NCI-H526 (cell line): ENCODE measurements around the gene PGM5.

Experiments used
- DNase-seq, 2 experiments: peaks; one replicate each; lab custom pipeline; 2025; lab: John Stamatoyannopoulos, UW

The PGM5 gene

DNA sequence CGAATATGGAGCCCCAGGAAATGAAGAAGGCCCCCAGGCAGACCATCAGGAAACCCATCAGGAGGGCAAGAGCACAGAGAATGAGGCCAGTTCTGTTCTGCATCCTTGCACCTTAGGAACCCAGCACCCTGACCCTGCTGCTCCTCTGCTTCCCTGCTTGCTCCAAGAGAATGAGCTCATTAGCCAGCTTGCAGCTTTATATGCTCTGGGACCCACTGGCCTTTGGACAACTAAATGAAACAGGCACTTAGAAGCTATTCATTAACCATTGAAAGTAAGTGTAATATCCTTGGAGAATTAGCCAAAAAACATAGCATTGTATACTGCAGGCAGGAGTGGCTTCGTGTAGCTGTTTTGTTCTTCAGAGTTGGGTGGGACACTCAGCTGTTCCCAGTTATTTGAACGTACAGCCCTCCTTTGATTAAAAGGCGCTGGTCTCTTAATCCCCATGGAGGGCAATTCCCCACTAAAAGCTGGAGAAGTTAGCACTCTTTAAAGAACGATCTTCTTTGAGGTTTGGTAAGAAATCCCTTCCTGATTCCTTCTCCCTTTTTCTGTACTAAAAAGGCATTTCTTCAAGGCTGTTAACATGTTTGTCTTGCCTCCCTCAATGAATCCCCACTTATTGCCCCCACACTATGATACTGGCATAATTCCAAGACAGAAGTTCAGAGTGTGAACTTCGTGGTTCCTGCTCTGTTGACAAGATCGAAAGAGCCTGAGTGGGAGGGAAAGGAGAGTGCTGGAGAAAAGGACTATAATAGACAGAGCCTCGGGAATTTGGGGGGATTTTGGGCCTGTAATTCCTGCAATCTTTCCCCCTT, 184.5 kb downstream of the PGM5 start, which contains the start of gene TMEM252:
Gene TMEM252, minus strand, starts transcription at position 172 of the 824 bp plus-strand sequence. Its CDS starts 69 bp downstream, at position 103.
- DNase-seq: no peak

DNA sequence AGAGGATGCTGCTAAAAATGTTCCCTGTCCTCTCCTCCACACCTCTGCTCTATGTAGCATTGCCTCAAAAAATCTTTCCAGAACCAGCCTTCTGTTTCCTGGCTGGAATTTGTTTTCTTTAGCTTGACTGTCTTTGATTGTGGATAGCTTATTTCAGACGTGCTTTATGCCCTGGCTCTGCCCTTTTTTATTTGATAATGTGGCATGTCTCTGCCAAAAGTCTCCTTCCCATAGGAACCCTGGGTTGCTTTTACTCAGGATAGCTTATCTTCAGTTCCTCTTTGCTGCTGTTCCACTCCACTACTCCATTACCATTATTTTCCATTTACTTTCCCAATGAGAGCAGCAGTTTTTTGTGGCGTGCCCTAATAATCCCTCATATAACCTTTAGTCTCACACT, 185.2 kb downstream of the PGM5 start:
- DNase-seq: no peak

DNA sequence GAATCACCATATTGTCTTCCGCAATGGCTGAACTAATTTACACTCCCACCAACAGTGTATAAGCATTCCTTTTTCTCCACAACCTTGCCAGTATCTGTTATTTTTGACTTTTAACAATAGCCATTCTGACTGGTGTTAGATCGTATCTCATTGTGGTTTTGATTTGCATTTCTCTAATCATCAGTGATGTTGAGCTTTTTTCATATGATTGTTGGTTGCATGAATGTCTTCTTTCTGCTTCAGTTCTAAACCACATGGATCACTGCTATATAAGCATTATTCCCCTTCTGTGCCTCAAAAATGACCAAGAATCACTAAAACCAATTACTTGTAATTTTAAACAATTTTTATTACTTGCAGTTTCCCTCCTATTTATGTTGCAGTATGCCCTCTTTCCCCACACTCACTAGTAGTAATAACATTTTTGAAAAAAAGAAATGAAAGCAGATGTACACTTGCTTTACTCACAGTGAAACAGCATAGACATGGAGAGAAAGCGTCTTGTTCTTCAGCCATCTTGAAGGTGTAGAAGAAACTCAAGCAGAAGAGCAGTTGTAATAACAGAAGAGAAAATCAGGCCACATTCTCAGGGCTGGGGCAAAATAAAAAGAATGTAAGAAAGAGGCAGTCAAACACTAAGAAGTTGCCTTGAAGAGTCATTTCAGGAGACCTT, 188.8 kb downstream of the PGM5 start:
- peak; percentile 47 to 68 for DNase-seq

DNA sequence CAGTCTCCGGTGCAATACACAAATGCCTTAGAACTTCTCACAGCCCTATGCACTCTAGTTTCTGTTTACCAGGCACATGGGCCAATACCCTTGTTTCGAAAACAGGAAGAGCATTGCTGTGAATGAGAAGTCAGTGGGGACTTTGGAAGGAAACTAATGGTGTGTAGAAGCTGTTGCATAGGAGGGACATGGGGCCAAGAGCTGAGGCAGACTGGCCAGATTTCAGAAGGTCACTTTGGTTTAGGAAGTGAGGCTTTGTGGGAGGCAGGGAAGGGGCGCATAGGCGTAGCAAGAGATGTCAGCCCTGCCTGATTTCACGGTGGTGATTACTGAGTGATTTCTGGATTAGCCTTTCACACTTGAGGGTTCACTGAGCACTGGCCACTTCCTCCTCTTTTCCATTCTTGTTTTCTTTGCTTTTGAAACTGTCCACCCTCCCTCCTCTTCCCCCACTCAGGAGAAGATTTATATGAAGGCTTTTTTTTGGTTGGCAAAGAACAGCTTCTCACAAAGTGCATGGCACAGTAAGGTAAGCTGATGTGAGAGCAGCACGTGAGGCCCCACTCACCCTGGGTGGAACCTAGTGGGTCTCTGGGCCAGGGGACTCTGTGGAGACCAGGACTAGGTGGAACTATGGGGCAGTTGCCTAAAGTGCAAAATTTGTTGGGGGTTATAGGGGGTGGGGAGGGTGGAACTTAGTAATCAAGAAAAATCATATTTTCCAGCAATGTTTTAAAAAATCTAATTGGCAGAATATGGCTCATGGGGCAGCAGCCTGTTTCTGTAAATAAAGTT, 190.4 kb downstream of the PGM5 start:
- no peak for DNase-seq

DNA sequence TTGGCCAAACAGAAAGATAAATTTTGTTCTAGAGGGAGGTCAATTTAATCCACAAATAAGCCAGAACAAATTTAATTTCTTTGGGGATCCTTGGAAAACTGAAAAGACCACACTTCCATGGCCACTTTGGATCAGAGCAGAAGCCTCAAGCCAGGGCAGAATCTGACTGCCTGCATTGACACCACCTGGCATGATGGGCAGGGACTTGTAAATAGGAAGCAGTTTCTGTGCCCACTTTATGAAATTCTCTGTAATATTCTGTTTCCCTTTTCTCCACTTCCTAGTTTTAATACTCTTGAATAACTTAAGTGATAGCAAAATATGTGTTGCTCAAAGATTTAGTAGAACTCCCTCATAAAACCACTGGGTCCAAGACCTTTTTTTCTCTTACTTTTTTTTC, 191.0 kb downstream of the PGM5 start:
- no peak for DNase-seq

DNA sequence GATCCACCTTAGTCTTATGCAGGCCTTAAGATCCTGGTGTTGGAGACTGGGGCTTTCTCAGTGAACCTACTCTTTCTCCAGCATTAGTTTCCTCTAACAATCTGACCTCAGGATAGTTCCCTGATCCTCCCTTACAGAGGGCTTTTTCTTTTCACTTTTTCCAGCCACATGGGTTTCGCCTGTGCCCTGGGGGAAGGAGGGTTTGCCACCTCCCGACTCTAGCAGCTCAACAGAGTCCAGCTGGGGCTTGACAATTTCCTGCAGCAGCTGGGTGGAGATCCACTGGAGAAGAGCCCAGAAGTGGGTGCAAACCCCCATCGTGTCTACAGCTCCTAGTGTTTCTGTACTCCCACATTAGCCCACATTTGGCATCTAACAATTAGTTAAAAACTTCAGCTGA, 191.8 kb downstream of the PGM5 start:
- DNase-seq: no peak

DNA sequence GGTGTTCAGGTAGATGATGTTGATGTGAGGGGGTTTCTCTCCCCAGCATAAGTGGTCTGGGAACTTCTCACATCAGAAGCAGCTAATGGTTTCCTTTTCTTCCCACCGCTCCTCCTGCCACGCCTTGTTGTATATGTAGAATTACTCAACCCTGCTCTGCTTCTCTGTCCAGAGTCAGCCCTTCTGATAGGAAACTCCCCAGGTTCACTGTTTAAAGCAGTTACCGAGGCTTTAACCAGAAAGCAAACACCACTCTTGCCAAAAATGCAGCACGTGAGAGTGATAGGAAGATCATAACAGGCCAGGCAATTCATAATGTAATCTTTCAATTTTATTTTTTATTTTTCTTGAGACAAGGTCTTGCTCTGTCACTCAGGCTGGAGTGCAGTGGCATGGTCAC, 194.8 kb downstream of the PGM5 start:
- DNase-seq: no peak

DNA sequence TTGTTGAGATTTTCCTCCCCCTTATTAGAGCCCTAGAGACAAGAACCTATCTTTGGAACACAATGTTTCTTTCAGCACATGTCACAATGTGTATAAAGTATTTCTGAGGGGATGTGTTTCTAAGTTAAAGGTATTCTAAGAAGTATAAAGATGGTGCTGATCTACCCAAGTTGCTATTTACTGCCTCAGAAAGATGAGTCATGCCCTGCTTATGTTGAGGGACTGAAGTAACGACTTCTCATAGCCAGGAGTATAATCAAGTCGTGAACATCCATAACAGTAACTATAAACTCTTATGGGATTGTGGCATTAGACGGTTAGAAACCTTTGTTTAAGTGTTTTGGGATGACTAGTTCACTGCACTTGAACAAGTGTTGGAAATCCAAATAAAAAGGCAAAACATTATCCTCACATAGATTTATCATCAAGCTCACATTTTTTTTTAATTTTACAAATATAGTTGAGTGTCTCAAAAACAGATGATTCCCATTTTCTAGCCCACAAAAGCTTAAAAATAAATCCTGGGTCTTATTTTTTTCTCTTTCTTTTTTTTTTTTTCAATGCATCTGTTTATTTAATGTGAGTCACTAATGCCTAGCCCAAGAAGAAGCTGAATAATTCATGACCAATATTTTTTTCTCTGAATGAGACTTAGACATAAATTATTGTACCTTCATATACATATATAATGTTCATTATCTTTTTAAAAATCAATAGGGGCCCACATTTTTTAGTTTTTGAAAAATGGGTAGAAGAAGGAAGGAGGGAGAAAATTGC, 196.5 kb downstream of the PGM5 start:
- DNase-seq: no peak

DNA sequence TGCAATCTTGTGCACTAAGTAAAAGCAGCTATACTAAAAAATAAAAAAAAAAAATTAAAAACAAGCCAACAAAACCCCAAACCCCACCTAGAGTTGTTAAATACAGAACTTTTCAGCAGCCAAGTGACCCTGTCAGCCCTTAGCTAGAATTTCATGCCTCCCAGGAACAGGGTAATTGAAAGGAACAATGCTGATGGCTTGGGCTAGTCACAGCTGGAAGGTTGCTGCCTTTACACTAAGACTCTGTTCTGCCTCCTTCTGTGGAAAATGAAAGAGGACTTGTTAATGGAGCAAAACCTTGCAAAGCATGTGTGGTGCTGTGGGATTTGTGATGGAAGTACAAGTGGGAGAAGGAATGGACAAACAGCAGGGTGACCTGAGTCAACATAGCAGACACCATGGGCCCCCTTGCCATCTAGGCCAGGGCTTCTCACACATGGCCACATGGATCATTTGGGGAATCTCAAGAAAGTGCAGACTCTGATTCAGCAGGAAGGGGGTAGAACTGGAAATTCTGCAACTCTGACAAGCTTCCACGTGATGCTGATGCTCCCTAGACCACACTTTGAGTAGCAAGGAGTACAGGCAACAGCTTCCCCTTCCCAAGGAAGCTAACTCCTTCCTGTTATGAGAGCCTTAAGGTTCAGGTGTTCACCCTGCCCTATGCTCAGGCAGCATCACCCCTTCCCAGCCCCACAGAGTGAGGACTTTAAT, 199.2 kb downstream of the PGM5 start:
- no peak for DNase-seq

DNA sequence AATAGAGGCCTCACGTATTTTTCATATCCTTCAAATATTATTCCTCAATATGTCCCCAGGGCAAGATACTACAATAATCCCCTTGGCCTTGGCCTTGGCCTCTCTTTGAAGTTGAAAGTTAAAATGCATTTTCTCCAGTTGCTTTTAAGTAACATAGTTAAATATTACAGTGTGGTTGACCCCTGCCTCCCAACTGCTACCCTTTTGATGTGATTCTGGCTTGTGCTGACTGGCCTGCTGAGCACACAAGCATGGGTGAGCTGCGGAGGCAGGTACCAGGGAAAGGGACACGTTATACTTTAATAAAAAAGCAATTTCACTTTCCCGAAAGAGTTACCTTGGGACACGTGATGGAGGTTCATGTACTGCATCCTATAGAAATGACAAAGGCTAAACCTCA, 202.1 kb downstream of the PGM5 start:
- no peak for DNase-seq

DNA sequence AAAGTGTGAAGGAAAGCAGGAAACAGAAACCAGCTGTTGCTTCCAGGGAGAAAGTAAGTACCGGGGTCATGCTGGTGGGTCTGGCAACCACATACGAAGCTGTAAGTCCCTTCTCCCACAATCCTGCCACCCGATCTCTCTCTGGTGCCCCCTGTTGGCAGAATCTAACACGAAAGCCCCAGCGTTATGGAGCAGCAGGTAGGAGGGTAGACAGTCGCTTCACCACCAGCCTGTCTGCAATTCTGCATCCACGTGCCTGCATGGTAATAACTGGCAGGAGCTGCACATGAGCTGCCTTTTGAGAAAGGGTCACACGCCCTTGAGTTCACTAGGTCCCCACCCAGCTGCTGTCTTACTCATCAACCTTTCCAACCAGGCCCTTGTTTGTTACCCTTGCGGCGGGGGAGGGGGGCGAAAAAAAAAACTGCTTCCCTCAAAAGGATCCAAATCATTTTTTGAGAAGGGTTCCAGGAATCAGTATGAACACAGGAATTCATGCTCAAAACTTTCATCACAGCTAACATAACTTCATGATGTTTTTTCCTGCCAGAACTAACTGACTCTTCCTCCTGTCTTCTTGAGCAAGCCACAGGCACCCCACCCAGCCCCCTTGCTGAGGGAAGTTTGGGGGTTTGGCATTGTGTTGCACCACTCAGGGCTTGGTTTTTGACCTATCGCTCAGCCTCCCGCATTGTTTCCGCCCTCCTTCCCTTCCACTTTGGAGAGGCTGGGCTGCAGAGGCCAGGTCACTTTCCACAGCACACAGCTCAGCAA, 203.8 kb downstream of the PGM5 start:
- peak in 1 of 2 experiments; percentile 26 for DNase-seq

DNA sequence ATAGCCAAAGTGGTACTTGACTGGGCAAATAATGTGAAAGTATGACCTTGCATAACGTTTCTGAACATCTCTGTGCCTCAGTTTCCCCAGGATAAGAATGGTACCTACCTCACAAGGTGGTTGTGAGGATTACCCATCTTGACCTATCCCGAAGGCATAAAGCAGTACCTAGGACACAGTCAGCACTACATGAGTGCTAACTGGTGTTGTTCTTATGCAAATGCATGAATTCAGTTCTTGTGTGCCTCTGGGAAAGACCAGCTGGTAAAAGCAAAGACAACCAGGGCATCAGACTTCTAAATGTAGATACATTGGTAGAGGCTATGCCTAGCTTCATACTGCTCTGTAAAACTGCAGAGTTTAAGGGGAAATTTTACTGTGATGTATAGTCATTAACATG, 206.1 kb downstream of the PGM5 start:
- DNase-seq: peak; percentile 15 to 51

DNA sequence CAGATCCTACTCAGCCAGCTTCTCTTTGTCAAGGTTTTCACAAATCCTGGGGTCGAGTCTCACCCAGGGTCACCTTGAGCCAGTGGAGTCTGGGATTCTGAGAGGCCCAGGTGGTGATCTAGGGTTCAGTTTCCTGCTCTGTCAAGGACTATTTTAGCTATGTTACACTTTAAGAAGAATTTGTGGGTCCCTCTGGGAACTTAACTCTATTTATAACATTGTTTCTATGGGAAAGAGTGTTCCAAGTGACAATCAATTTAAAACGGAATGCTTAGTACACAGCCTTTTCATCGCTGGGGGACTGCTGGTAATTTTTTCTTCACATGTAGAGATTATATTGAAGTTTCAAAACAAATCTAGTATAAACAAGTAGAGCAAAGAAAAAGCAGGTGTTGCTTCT, 211.2 kb downstream of the PGM5 start:
- no peak for DNase-seq

DNA sequence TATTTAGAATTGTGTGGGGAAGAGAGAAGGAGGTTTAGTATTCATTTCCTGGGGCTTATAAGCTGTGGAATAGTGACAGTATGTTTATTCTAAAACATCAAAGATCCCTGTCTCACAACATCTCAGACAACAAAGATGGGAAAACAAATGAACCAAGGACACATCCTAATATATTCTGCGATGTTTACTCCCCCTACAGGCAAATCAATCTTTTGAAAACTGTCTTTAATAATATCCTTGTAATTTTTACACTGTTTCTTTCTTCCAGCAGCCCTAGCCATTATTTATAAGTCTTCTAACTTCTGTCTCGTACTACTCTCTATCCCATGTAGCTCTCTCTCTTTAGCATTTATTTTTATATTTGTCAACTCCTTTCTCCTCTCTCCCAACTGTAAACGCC, 217.7 kb downstream of the PGM5 start:
- DNase-seq: peak in 1 of 2 experiments; percentile 27

DNA sequence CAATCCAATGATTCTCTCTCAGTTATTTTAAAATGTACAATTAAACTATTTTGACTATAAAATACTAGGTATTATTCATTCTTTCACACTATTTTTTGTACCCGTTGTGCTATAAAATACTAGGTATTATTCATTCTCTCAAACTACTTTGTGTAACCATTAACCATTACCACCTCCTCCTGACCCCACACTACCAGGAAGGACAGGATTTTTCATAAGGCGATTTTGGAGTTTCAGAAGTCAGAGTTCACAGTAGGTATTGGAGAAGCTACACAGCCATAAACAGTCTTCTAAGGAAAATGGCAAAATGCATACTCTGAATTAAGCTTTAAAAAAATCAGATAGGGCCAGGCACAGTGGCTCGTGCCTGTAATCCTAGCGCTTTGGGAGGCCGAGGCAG, 219.4 kb downstream of the PGM5 start:
- no peak for DNase-seq

DNA sequence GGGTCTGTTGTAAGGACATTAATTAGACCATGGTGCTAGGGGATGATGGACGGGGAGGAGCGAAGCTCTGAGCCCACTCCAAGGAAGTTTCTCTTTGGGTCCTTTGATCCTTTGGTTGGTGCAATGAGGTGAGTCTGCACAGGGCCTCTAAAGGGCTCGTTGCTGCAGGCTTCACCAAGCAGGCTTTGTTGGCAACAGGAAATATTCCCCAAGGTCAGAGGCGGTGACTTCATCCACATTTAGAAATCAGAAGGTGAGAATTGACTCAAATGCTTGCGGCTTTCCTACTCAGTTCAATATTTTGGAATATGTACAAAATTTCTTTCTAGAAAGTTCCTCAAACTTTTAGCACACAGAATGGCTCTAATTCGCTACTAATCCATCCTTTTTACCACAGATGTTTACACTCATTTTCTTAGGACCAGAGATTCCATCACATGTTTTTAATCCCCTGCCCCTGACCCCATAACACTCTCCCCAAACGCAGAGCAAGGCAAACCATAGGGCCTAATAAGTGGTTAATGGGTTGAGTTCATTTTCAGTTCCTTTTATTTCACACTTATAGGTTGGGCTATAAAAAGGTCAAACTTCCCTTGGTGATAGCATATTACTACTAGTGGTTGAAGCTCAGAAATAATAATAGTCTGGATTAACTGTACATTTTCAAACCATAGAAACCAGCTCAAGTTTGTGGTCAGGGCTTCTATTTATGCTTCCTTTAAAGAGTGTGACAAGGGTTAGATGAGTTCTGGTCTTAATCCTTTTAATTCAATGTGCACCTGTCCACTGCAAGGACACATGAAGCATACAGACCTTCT, 221.6 kb downstream of the PGM5 start:
- DNase-seq: no peak
